ENCODE measurements around the gene ZNF691. TPM values are rescaled to one million over a fixed set of nuclear protein-coding genes. Genes with fewer than 3 reads are reported as not detected.

ZNF691 gene
- polyA plus RNA-seq, 1 donor = 11.8 TPM

DNA sequence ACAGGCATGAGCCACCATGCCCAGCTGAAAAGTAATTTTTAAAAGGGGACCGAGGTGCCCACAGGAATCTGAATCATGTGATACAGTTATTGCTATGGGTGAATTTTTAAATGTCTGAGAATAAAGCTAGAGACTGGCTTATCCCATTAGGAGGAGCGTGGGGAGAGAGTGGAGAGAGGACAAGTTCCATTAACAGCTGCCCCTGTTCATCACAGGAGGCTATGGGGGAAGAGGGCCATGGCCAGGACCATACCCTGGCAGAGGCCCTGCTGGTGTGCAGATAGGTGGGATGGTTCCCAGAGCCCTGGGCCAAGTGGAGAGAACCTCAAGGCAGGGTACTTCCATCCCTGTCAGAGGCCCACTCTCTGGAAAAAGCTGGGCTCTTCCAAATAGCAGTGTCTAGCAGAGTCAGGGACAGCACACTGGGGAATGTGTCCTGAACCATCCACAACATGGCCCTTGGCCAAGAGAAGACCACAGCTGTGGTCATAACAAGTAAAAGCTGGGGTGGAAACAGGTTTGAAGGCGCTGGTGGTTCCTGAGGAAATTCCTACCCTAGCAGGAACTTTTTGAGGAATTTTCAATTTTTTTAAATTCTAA, 13.7 kb upstream of the ZNF691 start:
- Histone ChIP-seq H3K27ac (ENCODE audit: low read length) (no peak overlapping the region), H3K4me1 (ENCODE audit: control insufficient read depth, insufficient read depth, low read length) (no peaks in the 10 kb centered on the region), H3K9me3 (ENCODE audit: control insufficient read depth, low read depth, low read length) (no peaks in the 10 kb centered on the region), H3K27me3 (ENCODE audit: control insufficient read depth, insufficient read depth, low read length) (no peaks in the 10 kb centered on the region), H3K36me3 (ENCODE audit: control insufficient read depth, insufficient read depth, low read length) (peaks cover 19% of the 10 kb centered on the region), H3K4me3 (ENCODE audit: low read length) (no peak overlapping the region)
- no peak for DNase-seq
- WGBS (ENCODE audit: insufficient coverage, low lambda C conversion rate) = 80% methylated on average over 1 of the region's 3 CpGs

DNA sequence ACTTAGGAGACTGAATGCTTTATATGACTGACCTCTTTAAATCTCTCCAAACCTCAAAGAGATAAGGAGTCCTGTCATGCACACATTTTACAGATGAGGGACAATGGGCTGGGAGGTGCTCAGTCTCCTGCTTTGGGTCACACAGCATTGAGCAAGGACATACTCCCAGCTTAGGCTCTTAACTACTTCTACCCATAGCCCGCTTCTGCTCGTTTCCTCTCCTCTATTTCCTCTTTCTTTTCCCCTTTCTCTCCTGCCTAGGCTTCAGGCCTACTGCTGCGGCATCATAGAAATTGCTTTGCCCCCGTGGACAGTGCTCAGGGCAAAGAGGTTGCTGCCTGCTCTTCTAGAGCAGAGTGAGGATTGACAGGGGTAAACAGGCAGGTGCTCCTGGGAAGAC, 12.4 kb upstream of the ZNF691 start:
- WGBS (ENCODE audit: insufficient coverage, low lambda C conversion rate) = no CpG with 5 or more reads among the region's 4 CpGs
- H3K27me3 ChIP-seq (ENCODE audit: control insufficient read depth, insufficient read depth, low read length) = no peaks in the 10 kb centered on the region

GRCh38 chr1:42834803-42835202, 11.6 kb upstream of the ZNF691 start:
- Histone ChIP-seq H3K27me3 (ENCODE audit: control insufficient read depth, insufficient read depth, low read length) (no peaks in the 10 kb centered on the region), H3K4me1 (ENCODE audit: control insufficient read depth, insufficient read depth, low read length) (no peaks in the 10 kb centered on the region), H3K27ac (ENCODE audit: low read length) (no peak overlapping the region), H3K9me3 (ENCODE audit: control insufficient read depth, low read depth, low read length) (no peaks in the 10 kb centered on the region), H3K36me3 (ENCODE audit: control insufficient read depth, insufficient read depth, low read length) (peaks cover 21% of the 10 kb centered on the region), H3K4me3 (ENCODE audit: low read length) (no peak overlapping the region)
- no peak for DNase-seq
- no CpG with 5 or more reads among the region's 5 CpGs for WGBS (ENCODE audit: insufficient coverage, low lambda C conversion rate)

More for the DNA sequence above, 12.4 kb upstream of the ZNF691 start:
- no peak for DNase-seq
- no peaks in the 10 kb centered on the region for H3K9me3 ChIP-seq (ENCODE audit: control insufficient read depth, low read depth, low read length)
- H3K36me3 ChIP-seq (ENCODE audit: control insufficient read depth, insufficient read depth, low read length) = peaks cover 20% of the 10 kb centered on the region
- no peak overlapping the region for H3K27ac ChIP-seq (ENCODE audit: low read length)
- H3K4me3 ChIP-seq (ENCODE audit: low read length) = no peak overlapping the region
- H3K4me1 ChIP-seq (ENCODE audit: control insufficient read depth, insufficient read depth, low read length) = no peaks in the 10 kb centered on the region

GRCh38 chr1:42835422-42835821, 11.0 kb upstream of the ZNF691 start:
- no peak for DNase-seq
- H3K4me3 ChIP-seq (ENCODE audit: low read length) = no peak overlapping the region
- no peaks in the 10 kb centered on the region for H3K4me1 ChIP-seq (ENCODE audit: control insufficient read depth, insufficient read depth, low read length)
- WGBS (ENCODE audit: insufficient coverage, low lambda C conversion rate) = no CpG with 5 or more reads among the region's 2 CpGs
- H3K27ac ChIP-seq (ENCODE audit: low read length) = no peak overlapping the region
- H3K9me3 ChIP-seq (ENCODE audit: control insufficient read depth, low read depth, low read length) = no peaks in the 10 kb centered on the region
- H3K36me3 ChIP-seq (ENCODE audit: control insufficient read depth, insufficient read depth, low read length) = peaks cover 17% of the 10 kb centered on the region
- no peaks in the 10 kb centered on the region for H3K27me3 ChIP-seq (ENCODE audit: control insufficient read depth, insufficient read depth, low read length)

DNA sequence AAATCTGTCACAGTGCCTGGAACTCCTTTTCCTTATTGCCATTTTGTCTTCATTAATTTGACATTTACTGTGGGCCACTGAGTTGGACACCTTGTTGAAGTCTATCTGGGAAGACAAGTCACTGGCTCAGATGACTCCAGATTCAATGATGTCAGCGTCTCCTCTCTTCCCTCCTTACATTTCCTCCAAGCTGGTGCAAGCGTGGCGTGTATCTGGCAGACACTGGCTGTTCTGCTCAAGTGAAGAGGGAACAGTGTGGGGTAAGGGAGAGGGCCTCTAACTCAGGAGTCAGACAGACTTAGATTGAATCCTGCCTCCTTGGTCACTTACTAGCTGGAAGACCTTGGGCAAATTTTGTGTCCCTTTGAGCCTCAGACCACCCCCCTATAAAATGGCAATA, 8.7 kb upstream of the ZNF691 start:
- Histone ChIP-seq H3K4me1 (ENCODE audit: control insufficient read depth, insufficient read depth, low read length) (no peaks in the 10 kb centered on the region), H3K36me3 (ENCODE audit: control insufficient read depth, insufficient read depth, low read length) (peaks cover 26% of the 10 kb centered on the region), H3K4me3 (ENCODE audit: low read length) (no peak overlapping the region), H3K9me3 (ENCODE audit: control insufficient read depth, low read depth, low read length) (no peaks in the 10 kb centered on the region), H3K27ac (ENCODE audit: low read length) (no peak overlapping the region), H3K27me3 (ENCODE audit: control insufficient read depth, insufficient read depth, low read length) (no peaks in the 10 kb centered on the region)
- no CpG with 5 or more reads among the region's 3 CpGs for WGBS (ENCODE audit: insufficient coverage, low lambda C conversion rate)
- no peak for DNase-seq

DNA sequence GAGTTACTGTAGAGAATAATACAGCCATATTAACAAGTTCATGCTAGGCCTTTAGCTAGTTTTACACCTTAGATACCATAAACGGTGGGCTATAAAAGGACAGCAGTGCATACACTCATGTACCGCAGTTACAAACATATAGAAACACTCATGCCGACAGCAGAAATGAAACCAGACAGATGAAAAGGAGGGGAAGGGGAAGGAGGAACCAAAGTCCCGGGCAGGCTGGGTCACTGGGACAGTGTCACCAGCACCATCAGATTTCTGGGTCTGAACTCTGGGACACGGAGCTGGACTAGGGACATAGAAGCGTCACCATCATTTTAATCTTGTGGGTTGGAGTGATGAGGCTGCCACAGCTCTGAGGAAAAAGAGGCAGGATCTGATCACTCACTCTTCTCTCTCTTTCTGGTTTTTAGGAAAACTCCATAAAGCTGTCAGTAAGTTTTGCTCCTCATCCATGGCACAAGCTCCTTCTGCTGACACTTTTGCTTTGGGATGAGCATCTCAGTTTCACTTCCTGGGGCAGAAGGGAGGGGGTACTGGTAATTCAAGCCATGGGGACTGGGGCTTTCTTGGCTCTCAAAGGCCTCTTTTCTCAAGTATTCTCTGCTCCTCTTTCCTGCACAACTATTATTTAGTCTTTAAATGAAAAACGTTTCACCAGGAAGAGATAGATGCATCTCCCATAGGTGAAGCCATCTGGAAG, 7.8 kb upstream of the ZNF691 start:
- no peak overlapping the region for H3K4me3 ChIP-seq (ENCODE audit: low read length)
- H3K4me1 ChIP-seq (ENCODE audit: control insufficient read depth, insufficient read depth, low read length) = no peaks in the 10 kb centered on the region
- no peak overlapping the region for H3K27ac ChIP-seq (ENCODE audit: low read length)
- peaks cover 29% of the 10 kb centered on the region for H3K36me3 ChIP-seq (ENCODE audit: control insufficient read depth, insufficient read depth, low read length)
- no peak for DNase-seq
- H3K9me3 ChIP-seq (ENCODE audit: control insufficient read depth, low read depth, low read length) = no peaks in the 10 kb centered on the region
- WGBS (ENCODE audit: insufficient coverage, low lambda C conversion rate) = 100% methylated on average over 2 of the region's 7 CpGs
- H3K27me3 ChIP-seq (ENCODE audit: control insufficient read depth, insufficient read depth, low read length) = no peaks in the 10 kb centered on the region

DNA sequence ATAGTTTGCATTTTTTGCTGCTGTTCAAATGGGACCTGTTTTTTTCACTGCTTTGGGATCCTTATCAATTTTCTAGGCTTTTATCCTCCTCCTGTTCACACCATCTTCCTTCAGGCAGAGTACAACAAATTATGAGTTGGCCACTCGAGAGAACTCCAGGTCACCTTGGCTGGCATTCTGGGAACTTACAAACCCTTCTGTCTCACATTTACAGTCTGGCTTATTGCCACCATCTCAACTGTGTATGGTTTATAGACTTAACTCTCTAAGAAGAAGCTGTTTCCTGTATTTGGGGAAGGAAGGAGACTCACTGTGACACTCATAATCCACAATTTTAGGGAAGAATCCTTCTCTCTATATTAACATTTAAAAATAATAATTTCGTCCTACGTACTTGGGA, 5.4 kb upstream of the ZNF691 start:
- peaks cover 18% of the 10 kb centered on the region for H3K36me3 ChIP-seq (ENCODE audit: control insufficient read depth, insufficient read depth, low read length)
- H3K4me3 ChIP-seq (ENCODE audit: low read length) = no peak overlapping the region
- no peak for DNase-seq
- H3K4me1 ChIP-seq (ENCODE audit: control insufficient read depth, insufficient read depth, low read length) = no peaks in the 10 kb centered on the region
- H3K9me3 ChIP-seq (ENCODE audit: control insufficient read depth, low read depth, low read length) = no peaks in the 10 kb centered on the region
- no CpG with 5 or more reads among the region's 3 CpGs for WGBS (ENCODE audit: insufficient coverage, low lambda C conversion rate)
- no peaks in the 10 kb centered on the region for H3K27me3 ChIP-seq (ENCODE audit: control insufficient read depth, insufficient read depth, low read length)
- no peak overlapping the region for H3K27ac ChIP-seq (ENCODE audit: low read length)

DNA sequence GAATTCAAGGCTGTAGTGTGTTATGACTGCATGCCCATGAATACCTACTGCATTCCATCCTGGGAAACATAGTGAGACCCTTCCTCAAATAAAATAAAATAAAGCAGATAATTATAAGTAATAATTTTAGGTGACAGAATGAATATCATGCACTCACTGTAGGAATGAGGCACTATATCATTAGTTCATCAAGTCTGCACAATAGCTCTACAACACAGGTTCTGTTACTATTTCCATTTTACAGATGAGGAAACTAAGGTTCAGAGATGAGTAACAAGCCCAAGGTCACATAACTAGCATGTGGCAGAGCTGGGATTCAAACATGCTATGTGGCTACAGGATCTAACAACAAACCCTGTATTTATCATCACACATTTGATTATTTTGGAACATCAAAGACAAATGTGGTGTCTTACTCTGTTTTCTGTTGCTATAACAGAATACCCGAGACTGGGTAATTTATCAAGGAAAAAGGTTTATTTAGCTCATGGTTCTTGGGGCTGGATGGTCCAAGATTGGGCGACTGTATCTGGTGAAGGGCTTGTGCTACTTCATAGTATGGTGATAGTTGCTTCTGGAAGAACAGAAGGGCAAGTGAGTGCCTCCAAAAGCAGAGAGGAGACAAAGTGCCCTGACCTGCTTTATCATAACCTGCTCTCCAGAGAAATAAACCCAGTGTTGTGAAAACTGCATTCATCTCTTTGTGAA, 4.8 kb upstream of the ZNF691 start:
- Histone ChIP-seq H3K4me3 (ENCODE audit: low read length) (no peak overlapping the region), H3K27me3 (ENCODE audit: control insufficient read depth, insufficient read depth, low read length) (no peaks in the 10 kb centered on the region), H3K4me1 (ENCODE audit: control insufficient read depth, insufficient read depth, low read length) (no peaks in the 10 kb centered on the region), H3K27ac (ENCODE audit: low read length) (no peak overlapping the region), H3K9me3 (ENCODE audit: control insufficient read depth, low read depth, low read length) (no peaks in the 10 kb centered on the region), H3K36me3 (ENCODE audit: control insufficient read depth, insufficient read depth, low read length) (peaks cover 18% of the 10 kb centered on the region)
- DNase-seq = no peak
- WGBS (ENCODE audit: insufficient coverage, low lambda C conversion rate) = 100% methylated on average over 1 of the region's 2 CpGs

DNA sequence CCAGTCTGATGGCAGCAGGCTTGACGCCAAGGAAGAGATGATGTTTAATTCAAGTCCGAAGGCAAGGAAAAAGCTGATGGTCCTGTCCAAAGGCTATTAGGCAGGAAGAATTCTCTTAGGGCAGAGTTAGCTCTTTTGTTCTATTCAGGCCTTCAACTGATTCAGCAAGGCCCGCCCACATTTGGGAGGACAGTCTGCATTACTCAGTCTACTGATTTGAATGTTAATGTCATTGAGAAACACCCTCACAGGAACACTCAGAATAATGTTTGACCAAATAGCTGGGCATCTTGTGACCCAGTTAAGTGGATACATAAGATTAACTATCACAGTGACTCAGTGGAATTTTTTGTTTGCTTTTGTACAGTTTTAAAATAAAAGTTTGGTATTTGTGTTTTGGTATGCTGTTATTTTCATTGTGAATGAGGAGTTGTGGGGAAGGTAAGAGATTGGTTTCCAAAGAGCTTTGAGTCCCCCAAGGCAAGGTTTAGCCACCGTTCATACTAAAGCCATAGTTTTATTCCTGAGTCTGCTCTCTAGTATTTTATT, 1.7 kb upstream of the ZNF691 start:
- Histone ChIP-seq H3K4me3 (ENCODE audit: low read length) (no peak overlapping the region), H3K27ac (ENCODE audit: low read length) (no peak overlapping the region), H3K4me1 (ENCODE audit: control insufficient read depth, insufficient read depth, low read length) (peaks cover 4% of the 10 kb centered on the region), H3K9me3 (ENCODE audit: control insufficient read depth, low read depth, low read length) (no peaks in the 10 kb centered on the region), H3K27me3 (ENCODE audit: control insufficient read depth, insufficient read depth, low read length) (no peaks in the 10 kb centered on the region), H3K36me3 (ENCODE audit: control insufficient read depth, insufficient read depth, low read length) (peaks cover 18% of the 10 kb centered on the region)
- 100% methylated on average over 1 of the region's 4 CpGs for WGBS (ENCODE audit: insufficient coverage, low lambda C conversion rate)
- no peak for DNase-seq

- Histone ChIP-seq H3K36me3 (ENCODE audit: control insufficient read depth, insufficient read depth, low read length) (peaks cover 20% of the 10 kb centered on the region), H3K27ac (ENCODE audit: low read length) (no peak overlapping the region), H3K27me3 (ENCODE audit: control insufficient read depth, insufficient read depth, low read length) (no peaks in the 10 kb centered on the region), H3K9me3 (ENCODE audit: control insufficient read depth, low read depth, low read length) (no peaks in the 10 kb centered on the region), H3K4me1 (ENCODE audit: control insufficient read depth, insufficient read depth, low read length) (peaks cover 4% of the 10 kb centered on the region), H3K4me3 (ENCODE audit: low read length) (no peak overlapping the region)
- no peak for DNase-seq
- WGBS (ENCODE audit: insufficient coverage, low lambda C conversion rate) = 60% methylated on average over 1 of the region's 1 CpG
These were observed 1.2 kb upstream of the ZNF691 start for GRCh38 chr1:42845193-42845592.
